ENCODE measurements around the gene TMEM225B. TPM values are rescaled to one million over a fixed set of nuclear protein-coding genes. Genes with fewer than 3 reads are reported as not detected.

The TMEM225B gene
- total RNA-seq, 4 donors from 2014 or later, result 0.23 to 0.57 TPM; not detected in 2

DNA sequence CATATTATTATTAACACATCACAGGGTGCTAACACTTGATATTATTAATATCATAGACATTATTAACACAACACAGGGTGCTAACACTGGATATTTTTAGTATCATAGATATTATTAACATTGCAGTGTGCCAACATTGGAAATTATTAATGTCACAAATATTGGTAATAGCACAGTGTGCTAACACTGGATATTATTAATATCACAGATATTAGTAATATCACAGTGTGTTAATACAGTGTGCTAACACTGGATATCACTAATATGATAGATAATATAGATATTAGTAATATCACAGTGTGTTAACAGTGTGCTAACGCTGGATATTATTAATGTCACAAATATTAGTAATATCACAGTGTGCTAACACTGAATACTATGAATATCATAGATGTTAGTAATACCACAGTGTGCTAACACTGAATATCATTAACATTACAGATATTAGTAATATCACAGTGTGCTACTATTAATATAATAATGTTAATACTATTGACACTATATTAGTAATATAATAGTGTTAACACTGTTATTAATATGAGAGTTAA lies 1.6 kb upstream of the TMEM225B start:
- Histone ChIP-seq H3K27me3 (no peaks in the 10 kb centered on the region), H3K27ac (no peak overlapping the region), H3K4me3 (no peak overlapping the region), H3K36me3 (no peaks in the 10 kb centered on the region), H3K4me1 (no peaks in the 10 kb centered on the region), H3K9me3 (no peaks in the 10 kb centered on the region)
- no peak for TF ChIP-seq POLR2A (IDR thresholded peaks at IDR 0.05)
- TF ChIP-seq, protein P1, sequence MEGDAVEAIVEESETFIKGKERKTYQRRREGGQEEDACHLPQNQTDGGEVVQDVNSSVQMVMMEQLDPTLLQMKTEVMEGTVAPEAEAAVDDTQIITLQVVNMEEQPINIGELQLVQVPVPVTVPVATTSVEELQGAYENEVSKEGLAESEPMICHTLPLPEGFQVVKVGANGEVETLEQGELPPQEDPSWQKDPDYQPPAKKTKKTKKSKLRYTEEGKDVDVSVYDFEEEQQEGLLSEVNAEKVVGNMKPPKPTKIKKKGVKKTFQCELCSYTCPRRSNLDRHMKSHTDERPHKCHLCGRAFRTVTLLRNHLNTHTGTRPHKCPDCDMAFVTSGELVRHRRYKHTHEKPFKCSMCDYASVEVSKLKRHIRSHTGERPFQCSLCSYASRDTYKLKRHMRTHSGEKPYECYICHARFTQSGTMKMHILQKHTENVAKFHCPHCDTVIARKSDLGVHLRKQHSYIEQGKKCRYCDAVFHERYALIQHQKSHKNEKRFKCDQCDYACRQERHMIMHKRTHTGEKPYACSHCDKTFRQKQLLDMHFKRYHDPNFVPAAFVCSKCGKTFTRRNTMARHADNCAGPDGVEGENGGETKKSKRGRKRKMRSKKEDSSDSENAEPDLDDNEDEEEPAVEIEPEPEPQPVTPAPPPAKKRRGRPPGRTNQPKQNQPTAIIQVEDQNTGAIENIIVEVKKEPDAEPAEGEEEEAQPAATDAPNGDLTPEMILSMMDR (IDR thresholded peaks at IDR 0.05), result no peak
- 72 to 91% methylated on average over 1 of the region's 1 CpG for WGBS, 2 donors
- intact Hi-C loops (cut with DNase I), result no loop called here
- no peak for DNase-seq

DNA sequence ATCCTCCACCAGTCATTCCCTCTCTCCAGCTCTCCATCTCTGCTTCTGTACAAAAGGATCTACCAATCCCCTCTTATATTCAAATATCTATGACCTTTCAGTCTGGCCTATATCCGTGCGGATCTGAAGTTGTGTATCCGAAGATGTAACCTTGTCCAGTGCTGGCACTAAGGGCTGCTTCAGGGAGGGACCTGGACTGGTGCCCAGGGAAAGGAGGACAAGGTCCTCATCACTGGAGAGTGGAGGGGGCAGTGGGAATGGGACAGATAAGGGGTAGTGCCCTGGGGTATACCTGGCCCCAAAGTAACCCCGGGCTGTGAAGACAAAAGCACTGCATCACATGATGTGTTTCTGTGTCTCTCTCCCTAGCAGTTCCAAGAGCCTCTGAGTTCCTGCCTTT lies 1.8 kb downstream of the TMEM225B start:
- DNase-seq, result no peak
- Histone ChIP-seq H3K4me3 (no peak overlapping the region), H3K9me3 (no peaks in the 10 kb centered on the region), H3K4me1 (no peaks in the 10 kb centered on the region), H3K36me3 (no peaks in the 10 kb centered on the region), H3K27me3 (no peaks in the 10 kb centered on the region), H3K27ac (no peak overlapping the region)
- TF ChIP-seq, protein P1 (IDR thresholded peaks at IDR 0.05), result no peak
- no peak for TF ChIP-seq POLR2A (IDR thresholded peaks at IDR 0.05)
- WGBS, 2 donors, result 75% methylated on average over 3 of the region's 4 CpGs; no CpG with 5 or more reads in 1 of the 2 donors
- intact Hi-C loops (cut with DNase I), result no loop called here

DNA sequence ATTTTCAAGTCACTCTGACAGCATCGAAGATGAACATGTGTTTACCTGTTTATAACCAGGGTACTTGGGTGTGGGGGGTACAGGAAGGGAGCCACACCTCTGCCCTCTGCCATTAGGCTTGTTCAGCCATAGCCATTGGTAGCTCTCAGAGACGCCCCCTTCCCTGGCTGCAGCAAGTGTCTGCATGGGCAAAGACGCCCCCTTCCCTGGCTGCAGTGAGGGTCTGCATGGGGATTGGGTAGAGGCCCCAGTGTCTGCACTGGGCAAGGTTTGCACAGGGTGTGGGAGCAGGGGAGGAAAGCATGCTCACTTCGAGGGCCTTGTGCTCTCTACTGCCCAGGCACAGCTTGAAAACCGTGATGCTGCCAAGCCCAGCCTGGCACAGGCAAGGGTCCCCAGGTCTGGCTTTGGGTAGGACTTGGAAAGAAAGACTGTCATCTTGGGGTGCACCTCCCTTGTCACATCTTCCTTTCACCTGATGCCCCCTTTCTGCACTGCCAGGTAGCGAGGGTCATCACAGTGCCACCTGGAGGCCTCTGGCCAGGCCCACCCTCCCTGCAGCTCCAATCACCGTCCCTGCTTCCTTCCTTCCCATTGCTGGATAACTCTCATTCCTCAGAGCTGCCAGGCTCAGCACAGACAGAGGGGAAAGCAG lies 3.7 kb downstream of the TMEM225B start:
- Histone ChIP-seq H3K27ac (no peak overlapping the region), H3K4me3 (no peak overlapping the region), H3K27me3 (no peaks in the 10 kb centered on the region), H3K4me1 (no peaks in the 10 kb centered on the region), H3K36me3 (no peaks in the 10 kb centered on the region), H3K9me3 (no peaks in the 10 kb centered on the region)
- intact Hi-C loops (cut with DNase I), result no loop called here
- DNase-seq, result no peak
- WGBS, 2 donors, result 73 to 80% methylated on average over 2 to 6 of the region's 7 CpGs
- TF ChIP-seq, protein P1 (IDR thresholded peaks at IDR 0.05), result no peak
- no peak for TF ChIP-seq POLR2A (IDR thresholded peaks at IDR 0.05)

DNA sequence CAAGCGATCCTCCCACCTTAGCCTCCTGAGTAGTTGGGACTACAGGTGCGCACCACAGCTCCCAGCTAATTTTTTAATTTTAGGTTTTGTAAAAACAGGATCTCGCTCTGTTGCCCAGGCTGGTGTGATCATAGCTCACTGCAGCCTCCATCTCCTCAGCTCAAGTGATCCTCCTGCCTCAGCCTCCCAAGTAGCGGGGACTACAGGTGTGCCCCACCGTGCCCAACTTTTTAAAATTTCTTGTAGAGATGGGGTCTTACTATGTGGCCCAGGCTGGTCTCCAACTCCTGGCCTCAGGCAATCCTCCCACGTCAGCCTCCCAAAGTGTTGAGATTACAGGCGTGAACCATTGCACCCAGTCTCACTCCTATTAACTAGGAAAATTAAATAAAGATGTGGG lies 7.5 kb downstream of the TMEM225B start:
- TF ChIP-seq POLR2A (IDR thresholded peaks at IDR 0.05), result no peak
- TF ChIP-seq, protein P1 (IDR thresholded peaks at IDR 0.05), result no peak
- WGBS, 2 donors, result 94% methylated on average over 7 of the region's 7 CpGs
- Histone ChIP-seq H3K9me3 (no peaks in the 10 kb centered on the region), H3K4me3 (no peak overlapping the region), H3K4me1 (no peaks in the 10 kb centered on the region), H3K27ac (no peak overlapping the region), H3K36me3 (no peaks in the 10 kb centered on the region), H3K27me3 (no peaks in the 10 kb centered on the region)
- no peak for DNase-seq
- intact Hi-C loops (cut with DNase I), result no loop called here

DNA sequence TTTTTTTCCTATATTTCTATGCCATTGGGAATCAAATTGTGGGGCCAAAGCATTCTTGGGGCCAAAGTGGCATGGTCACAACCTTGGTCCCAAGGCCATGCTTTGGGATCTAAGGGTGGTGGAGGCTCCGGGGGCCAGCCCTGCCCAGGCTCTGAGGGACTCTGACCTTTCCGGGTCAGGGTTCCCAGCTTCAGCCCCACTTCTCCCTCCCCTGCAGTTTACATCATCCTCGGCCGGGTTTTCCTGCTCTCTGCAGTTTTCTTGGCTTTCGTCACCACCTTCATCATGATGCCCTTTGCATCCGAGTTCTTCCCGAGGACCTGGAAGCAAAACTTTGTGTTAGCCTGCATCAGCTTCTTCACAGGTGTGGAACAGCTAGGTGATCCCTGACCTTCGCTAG lies 8.5 kb downstream of the TMEM225B start:
- Histone ChIP-seq H3K36me3 (no peaks in the 10 kb centered on the region), H3K27ac (no peak overlapping the region), H3K4me1 (no peaks in the 10 kb centered on the region), H3K9me3 (no peaks in the 10 kb centered on the region), H3K4me3 (no peak overlapping the region), H3K27me3 (no peaks in the 10 kb centered on the region)
- no peak for TF ChIP-seq POLR2A (IDR thresholded peaks at IDR 0.05)
- TF ChIP-seq, protein P1 (IDR thresholded peaks at IDR 0.05), result no peak
- intact Hi-C loops (cut with DNase I), result no loop called here
- no peak for DNase-seq
- 79 to 84% methylated on average over 6 to 8 of the region's 8 CpGs for WGBS, 2 donors
